NCI-H1105 (cell line): ENCODE results near the gene SMIM1.

ENCODE experiments used
- DNase-seq: peaks from one replicate; lab custom pipeline; 2025; lab: John Stamatoyannopoulos, UW

The SMIM1 gene

DNA sequence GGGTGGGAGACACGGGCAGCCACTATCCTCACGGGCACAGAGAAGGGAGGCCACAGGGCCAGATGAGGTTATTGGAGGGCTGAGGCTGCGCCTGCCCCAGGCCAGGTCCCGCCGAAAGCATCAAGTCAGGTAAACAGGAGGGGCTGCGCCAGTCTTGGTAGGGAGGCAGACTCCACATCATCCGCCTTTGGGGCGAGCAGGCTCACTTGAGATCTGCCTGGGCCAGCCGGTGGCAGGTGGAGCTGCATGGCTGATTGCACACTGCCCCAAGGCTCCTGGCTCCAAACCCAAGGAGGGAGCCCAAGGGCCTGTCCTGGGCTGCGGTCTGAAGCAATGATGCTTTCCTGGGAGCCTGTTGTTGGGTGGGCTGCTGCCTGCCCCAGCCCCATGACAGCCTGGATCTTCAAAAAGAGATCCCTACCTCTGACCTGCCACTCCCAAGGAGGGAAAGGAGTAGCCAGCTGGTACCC is 4.6 kb downstream of the SMIM1 start:
- no peak for DNase-seq

DNA sequence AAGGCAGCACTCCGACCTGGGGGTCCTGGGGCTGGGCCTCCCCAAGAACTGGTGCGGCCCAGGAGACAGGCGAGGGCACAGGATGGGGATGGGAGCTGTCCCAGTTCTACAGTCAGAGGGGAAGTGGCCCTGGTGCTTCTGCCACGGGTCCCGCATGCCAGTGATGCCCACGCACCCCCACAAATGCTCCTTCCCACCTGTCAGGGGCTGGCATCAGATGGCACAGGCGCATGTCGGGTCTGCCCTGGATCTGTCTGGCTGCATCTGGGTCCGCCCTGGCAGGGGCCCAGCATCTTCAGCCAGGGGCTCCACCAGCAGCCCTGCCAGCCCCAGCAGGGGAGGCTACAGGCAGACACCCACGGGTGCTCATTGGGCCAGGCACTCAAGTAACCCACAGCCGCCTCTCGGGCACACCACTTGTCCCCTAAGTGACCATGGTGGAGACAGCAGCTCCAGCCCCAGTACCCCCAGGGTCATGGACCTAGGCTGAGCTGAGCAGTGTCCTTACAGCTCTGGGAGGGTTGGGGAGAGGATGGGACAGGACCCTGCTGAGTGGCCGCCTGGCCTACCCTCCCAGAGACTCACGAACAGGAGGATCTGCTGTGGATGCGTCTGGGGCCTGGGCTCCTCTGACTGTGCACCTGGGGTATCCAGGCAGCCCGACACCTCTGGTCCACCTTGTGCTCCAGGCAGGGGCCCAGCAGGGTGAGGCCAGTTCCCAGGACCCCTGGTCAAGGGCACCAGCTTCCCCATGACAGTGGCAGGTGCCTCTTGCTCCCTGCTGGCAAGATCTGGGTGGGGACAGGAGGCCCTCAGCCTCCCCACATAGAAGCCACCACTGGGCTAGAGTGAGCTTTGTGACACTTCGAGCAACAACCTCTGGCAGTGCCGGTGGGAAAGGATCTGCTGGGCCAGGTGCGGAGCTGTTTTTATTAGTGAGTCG is 5.4 kb downstream of the SMIM1 start:
- no peak for DNase-seq

DNA sequence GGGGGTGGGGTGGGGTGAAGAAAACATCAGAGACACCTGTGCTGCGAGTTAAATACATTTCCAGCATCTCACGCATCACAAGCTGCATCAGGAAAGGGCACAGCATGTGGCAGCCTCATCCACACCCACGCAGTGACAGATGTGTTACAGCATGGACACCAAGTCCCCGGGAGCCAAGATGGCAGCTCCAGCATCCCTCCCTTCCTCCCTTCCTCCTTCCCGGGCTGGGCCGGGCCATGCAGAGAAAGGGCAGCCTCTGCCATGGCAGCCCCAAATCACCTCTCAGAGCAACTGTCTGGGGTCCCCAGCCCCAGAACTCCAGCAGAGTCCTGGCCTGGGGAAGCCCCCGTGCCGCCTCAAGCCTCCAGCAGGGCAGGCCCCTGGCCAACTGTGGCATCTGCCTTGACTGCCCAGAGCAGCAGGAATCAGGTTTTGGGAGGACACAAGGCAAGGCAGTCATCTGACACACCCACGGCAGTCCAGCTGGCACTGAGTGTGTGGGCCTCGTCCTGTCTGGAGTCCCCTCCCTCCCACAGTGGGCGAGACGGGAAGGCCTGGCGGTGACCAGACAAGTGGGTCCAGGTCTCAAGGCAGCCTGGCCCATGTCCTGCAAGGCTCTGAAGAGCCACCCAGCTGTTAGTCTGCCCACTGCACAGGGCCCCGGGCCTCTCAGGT is 6.2 kb downstream of the SMIM1 start:
- DNase-seq = no peak

DNA sequence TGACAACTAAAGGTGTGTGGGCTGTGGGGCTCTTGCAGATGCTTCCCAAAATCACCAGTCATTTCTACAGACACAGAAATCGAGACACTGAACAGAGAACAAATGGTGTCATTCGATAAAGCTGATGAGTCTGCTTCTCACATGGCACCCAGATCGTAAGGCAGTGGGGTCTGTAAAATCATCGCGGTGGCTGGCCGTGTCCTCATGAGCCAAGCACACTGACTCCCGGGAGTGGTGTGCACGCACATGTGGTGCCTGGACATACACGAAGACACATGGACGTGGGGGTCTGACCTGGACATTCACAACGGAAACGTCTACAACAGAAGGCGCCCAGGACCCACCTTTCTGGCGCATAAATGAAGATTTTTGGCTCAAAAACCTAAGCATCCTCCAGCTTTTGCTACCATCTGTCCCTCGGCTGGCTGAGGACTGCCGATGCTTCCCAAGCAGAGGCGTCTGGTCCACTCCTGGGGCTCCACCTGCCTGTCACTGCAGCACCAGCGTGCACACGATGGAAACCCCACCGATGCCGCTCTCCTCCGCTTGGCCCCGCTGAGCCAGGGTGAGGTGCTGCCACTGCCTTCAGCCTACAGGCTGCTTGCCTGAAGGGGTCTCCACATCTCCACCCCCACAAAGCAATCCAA is 6.8 kb downstream of the SMIM1 start:
- no peak for DNase-seq

DNA sequence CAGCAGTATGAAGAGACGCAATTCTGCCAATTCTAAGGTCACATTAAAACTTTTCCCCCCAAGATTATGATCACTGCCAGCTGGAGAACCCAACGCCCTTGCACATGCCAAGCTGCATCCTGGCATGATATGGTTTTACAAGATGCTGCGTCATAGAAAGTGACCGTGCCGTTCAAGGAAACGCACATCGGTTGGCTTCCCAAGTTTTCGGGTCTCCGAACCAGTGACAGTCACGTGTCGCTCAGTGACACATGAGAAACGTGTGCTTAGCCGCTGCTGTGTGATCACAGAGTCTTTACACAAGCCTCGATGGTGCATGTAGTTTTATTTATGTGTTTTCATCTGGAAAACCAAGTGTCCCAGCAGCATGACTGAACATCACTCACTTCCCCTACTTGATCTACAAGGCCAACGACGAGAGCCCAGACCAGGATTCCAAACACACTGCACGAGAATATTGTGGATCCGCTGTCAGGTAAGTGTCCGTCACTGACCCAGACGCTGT is 7.4 kb downstream of the SMIM1 start:
- DNase-seq = no peak

- no peak for DNase-seq
Observed at GRCh38 chr1:3780901-3781300, 8.4 kb downstream of the SMIM1 start.

- no peak for DNase-seq
Observed at GRCh38 chr1:3783651-3784474, 11.3 kb downstream of the SMIM1 start.

DNA sequence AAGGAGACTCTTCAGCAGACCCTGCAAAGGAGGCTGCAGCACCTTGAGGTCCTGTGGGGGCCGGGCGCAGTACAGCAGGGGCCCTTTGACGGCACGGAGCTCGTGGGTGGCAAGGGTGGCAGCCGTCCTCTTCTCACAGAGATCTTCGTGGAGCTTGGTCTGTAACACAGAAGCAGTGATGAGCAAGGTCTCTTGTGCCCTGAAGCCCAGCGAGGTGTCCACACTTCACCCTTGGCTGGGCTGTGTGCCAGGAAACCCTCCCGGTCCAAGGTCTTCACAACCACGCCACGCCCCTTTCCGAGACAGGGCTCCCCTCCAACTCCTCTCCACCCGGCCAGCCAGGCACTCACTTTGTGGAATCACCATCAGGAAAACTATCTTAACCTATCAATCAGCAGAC is 12.5 kb downstream of the SMIM1 start:
- no peak for DNase-seq

- no peak for DNase-seq
Observed at GRCh38 chr1:3785456-3786157, 13.1 kb downstream of the SMIM1 start.

GRCh38 chr1:3786468-3787348 is 14.2 kb downstream of the SMIM1 start:
- DNase-seq = no peak

GRCh38 chr1:3787349-3787715 is 14.8 kb downstream of the SMIM1 start:
- no peak for DNase-seq

DNA sequence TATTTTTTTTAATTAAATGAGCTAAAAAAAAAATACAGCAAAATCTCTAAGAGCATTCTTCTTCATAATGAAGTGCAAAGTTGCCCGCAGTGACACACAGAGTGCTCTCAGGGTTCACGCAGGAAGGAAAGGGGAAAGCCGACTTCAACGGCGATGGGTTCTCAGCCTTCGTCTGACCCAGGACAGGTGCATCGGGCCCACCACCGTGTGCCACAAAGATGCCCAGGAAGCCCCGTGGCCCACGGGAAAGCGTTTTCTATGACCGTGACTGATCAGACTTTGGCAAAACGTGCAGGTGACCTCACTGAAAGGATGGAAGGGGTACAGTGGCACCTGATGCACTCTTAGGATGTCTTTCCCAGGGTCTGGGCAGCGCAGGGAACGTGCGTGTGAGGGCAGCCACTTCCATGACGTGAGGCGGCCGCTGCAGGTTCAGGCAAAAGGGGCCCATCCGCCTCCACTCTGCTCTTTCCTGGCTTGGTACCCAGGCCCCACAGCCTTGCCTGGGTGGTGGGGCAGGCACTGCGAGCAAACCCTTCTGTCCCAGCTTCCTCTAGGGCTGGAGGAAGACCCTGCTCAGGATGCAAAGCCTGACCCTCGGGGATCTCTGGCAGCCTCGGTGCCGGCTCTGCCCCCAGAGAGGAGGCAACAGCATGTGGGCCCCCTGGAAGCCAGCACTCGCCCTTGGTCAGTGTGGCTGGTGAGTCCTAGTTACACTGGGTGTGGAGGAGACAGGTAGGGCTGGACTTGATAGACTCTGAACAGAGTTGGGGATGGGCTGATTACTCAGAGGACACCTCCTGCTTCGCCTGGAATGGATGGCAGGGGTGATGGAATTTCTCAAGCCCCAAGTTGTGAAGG is 15.4 kb downstream of the SMIM1 start:
- DNase-seq = no peak

- no peak for DNase-seq
Observed at GRCh38 chr1:3788756-3789420, 16.3 kb downstream of the SMIM1 start.

DNA sequence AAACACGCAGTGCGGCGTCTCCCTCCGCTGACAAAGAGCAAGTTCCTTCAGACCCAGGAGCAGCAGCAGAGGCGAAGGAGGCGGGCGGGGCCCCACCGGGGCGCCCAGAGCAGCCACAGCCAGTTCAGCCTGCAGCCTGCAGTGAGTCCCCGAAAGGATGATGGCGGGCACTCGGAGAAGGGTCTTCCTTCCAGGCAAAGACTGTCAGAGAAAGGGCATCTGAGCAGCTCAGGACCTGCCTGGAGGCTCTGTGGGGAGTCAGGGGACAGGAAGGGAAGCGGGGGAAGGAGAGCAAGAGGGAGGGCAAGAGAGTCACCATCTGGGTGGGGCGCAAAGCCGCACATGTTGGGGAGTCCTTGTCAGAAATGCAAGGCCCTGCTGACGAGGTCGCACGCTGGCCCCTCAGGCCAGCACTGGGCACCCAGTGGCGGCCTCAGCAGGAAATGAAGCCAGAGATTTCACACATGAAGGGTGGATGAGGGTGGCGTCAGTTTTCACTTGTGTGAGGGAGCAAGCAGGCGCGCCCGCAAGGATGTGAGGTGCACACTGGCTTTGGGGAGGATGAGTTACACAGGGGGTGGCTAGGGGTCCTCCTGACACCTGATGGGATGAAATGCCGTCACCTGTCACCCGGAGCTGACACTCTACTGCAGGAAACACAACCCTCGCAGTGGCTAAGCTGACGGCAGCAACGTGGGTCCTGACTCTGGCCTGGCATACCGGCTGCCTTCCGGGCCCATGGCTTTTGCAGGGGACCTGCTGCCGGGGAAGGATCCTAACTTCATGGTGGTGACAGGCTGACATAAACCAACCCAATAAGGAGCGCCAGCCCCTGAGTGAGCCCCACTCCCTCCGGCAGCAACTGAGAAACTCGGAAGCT is 17.1 kb downstream of the SMIM1 start:
- DNase-seq = no peak

DNA sequence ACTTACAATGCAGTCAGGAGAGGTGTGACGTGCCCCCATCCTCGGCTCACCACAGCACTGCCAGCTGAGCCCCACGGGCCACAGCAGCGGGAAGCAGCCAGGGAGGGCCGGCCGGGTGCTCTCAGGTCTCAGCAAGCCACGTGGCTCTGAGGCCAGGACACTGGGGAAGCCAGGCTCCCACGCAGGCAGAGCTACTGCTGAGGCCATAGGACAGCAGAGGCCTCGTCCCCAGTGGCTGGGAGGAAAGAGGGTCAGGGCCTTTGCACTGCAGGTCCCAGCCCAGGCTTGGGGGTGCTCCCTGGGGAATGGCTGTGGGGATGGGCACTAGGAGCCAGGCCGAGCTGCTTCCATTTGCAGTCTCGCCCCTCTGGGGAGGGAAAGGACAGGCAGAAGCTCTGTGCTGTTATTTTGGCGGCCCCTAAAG is 18.0 kb downstream of the SMIM1 start:
- no peak for DNase-seq

DNA sequence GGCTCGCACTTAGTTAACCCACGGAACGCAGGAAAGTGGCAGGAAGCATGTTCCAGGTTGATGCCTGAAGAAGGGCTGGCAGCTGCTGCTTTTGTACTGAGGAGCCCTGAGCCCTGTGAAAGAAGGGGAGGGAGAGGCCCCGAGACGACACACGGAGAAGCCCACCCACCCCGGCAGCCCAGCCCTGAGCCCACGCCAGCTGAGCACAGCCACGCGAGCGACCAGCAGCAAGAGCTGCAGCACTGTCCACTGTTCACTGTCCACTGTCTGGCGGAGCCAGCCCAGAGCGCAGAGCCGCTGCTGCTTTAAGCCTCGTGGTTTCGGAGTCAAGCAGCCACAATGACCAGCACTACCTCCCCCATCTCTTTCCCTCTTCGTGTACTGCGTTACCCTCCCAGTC is 18.4 kb downstream of the SMIM1 start:
- DNase-seq = no peak

GRCh38 chr1:3795453-3796214 is 23.1 kb downstream of the SMIM1 start:
- DNase-seq = no peak
